Type B pancreatic cell (in vitro differentiated cells): ENCODE results near the gene RRP8. TPM values are rescaled to one million over a fixed set of nuclear protein-coding genes. Genes with fewer than 3 reads are reported as not detected.

ENCODE experiments used
- DNase-seq: peaks from one replicate; pipeline ENCODE4 v3.0.0; 2021; ENCODE audit warnings: mixed read lengths; ENCODE audit not compliant: unreplicated experiment; ENCODE audit errors: extremely low spot score
- H3K27ac Mint-ChIP-seq: 2 replicates; pipeline ENCODE4 v1.8.0; 2021; ENCODE audit warnings: mild to moderate bottlenecking, mixed read lengths
- H3K27me3 Mint-ChIP-seq: 2 replicates; pipeline ENCODE4 v1.8.0; 2021; ENCODE audit warnings: mixed read lengths
- H3K36me3 Mint-ChIP-seq: 2 replicates; pipeline ENCODE4 v1.8.0; 2021; ENCODE audit warnings: mixed read lengths
- H3K4me1 Mint-ChIP-seq: one replicate; pipeline ENCODE4 v1.8.0; 2021; ENCODE audit warnings: mixed read lengths; ENCODE audit not compliant: unreplicated experiment
- H3K4me3 Mint-ChIP-seq: 2 replicates; pipeline ENCODE4 v1.8.0; 2021; ENCODE audit warnings: mild to moderate bottlenecking, mixed read lengths
- H3K9me3 Mint-ChIP-seq: 2 replicates; pipeline ENCODE4 v1.8.0; 2021; ENCODE audit warnings: mixed read lengths
- total RNA-seq: library from RNA; stranded (reverse); gene quantifications from 2 replicates; pipeline ENCODE4 v1.2.1, GENCODE V29; 2021; ENCODE audit warnings: low replicate concordance
- TF ChIP-seq, protein P1 (sequence below): fragments of 200-600 bp; sonication (generic); conservative IDR thresholded peaks from 2 replicates; pipeline ENCODE4 v1.5.0; 2021; ENCODE audit warnings: antibody characterized with exemption, mild to moderate bottlenecking

Gene RRP8
- total RNA-seq, 1 donor from 2014 or later = 23.5 TPM

DNA sequence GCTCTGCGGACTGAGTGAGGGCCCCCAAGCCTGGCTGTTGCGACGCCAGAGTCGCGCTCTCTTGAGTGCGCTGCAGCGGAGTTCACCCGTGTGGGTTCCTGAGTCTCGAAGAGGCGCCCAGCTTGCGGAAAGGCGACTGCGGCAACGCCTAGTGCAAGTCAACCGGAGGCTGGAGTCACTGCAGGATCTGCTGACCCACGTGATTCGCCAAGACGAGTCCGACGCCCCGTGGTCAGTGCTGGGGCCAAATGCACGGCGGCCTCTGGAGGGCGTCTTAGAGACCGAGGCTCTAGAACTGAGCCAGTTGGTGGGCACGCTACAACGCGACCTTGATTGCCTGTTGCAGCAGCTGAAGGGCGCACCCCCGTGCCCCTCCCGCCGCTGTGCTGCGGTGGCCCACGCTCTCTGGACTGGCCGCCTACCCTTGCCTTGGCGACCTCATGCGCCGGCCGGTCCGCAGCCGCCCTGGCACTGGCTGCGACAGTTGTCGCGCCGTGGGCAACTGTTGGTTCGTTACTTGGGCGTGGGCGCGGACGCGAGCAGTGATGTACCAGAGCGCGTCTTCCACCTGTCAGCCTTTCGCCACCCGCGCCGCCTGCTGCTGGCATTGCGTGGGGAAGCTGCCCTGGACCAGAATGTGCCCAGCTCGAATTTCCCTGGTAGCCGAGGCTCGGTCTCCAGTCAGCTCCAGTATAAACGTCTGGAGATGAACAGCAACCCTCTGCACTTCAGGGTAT, 32.6 kb downstream of the RRP8 start:
- TF ChIP-seq, protein P1, sequence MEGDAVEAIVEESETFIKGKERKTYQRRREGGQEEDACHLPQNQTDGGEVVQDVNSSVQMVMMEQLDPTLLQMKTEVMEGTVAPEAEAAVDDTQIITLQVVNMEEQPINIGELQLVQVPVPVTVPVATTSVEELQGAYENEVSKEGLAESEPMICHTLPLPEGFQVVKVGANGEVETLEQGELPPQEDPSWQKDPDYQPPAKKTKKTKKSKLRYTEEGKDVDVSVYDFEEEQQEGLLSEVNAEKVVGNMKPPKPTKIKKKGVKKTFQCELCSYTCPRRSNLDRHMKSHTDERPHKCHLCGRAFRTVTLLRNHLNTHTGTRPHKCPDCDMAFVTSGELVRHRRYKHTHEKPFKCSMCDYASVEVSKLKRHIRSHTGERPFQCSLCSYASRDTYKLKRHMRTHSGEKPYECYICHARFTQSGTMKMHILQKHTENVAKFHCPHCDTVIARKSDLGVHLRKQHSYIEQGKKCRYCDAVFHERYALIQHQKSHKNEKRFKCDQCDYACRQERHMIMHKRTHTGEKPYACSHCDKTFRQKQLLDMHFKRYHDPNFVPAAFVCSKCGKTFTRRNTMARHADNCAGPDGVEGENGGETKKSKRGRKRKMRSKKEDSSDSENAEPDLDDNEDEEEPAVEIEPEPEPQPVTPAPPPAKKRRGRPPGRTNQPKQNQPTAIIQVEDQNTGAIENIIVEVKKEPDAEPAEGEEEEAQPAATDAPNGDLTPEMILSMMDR = no peak
- no peak for DNase-seq
- H3K27ac Mint-ChIP-seq = no peak overlapping the region
- H3K27me3 Mint-ChIP-seq = no peaks in the 10 kb centered on the region
- H3K4me1 Mint-ChIP-seq = peaks cover 10% of the 10 kb centered on the region
- no peaks in the 10 kb centered on the region for H3K9me3 Mint-ChIP-seq
- peaks cover 15% of the 10 kb centered on the region for H3K36me3 Mint-ChIP-seq
- no peak overlapping the region for H3K4me3 Mint-ChIP-seq

DNA sequence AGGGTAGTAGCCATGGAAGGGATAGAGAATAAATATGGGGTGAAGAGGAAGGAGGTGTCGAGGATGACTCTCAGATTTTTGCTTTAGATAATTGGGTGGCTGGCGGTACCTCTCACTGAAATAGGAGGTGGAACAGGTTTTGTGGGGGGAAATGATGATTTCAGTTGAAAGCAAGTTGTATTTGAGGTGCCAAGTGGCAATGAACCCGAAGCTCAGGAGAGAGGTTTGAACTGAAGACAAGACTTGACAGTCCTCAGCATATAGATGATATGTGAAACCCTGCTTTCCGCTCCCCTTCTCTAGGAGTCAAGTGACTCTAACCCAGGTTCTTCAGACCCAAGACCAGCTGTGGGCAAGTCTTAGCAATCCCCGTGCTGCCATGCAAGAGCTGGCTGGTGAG, 33.7 kb downstream of the RRP8 start:
- no peak overlapping the region for H3K4me3 Mint-ChIP-seq

DNA sequence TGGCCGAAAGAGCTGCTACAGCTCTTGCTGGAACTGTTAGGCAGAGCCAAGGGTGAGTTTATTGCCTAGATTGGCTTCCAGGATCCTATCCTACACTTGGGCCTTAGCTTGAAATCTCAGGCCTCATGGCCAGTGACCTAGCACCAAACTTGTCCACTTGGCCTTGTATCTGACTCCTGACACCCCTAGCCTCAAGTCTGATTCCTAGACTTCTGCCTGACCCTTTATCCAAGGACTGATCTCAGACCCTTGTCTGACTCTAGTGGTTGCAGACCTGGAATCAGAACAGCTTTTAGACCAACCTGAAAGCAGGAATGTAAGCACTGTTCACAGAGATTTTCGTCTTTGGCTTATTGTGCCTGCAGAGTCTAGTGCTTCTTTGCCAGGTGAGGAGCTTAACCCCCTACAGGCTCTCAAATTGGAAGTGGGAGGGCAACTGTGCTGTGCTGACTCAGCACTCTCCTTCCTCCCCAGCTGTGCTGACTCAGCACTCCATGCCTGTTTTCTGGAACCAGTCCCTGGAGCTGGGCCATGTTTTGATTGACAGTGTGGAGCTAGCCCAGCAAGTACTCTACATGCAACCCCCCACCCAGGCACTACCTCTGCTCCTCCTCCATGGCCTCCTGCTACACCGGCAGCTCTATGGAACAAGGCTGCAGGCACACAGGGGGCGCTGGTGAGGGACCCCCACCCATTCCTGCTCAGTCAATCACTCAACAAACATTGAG, 35.1 kb downstream of the RRP8 start:
- Mint-ChIP-seq H3K36me3 (peaks cover 19% of the 10 kb centered on the region), H3K27ac (peak overlapping the region; percentile 18), H3K27me3 (no peaks in the 10 kb centered on the region), H3K4me1 (peaks cover 6% of the 10 kb centered on the region), H3K4me3 (peak overlapping the region; percentile 34), H3K9me3 (no peaks in the 10 kb centered on the region)
- TF ChIP-seq, protein P1 = no peak
- no peak for DNase-seq

More for the DNA sequence above, 33.7 kb downstream of the RRP8 start:
- TF ChIP-seq, protein P1 = no peak
- H3K27me3 Mint-ChIP-seq = no peaks in the 10 kb centered on the region
- no peak for DNase-seq
- no peaks in the 10 kb centered on the region for H3K9me3 Mint-ChIP-seq
- H3K4me1 Mint-ChIP-seq = peaks cover 6% of the 10 kb centered on the region
- H3K27ac Mint-ChIP-seq = no peak overlapping the region
- peaks cover 17% of the 10 kb centered on the region for H3K36me3 Mint-ChIP-seq

DNA sequence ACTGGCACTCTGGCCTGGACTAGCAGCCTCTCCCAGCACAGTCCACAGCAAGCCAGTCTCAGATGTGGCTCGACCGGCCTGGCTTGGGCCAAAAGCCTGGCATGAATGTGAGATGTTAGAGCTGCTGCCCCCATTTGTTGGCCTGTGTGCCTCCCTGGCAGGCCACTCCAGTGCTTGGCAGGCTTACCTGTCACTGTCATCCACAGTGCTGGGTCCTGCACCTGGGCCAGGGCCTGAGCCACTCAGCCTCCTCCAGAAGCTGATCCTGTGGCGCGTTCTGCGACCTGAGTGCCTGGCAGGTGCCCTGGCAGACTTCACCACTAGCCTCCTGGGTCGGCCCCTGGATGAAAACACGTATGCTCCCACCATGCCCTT, 36.1 kb downstream of the RRP8 start:
- TF ChIP-seq, protein P1 = no peak
- H3K4me1 Mint-ChIP-seq = peaks cover 6% of the 10 kb centered on the region
- H3K4me3 Mint-ChIP-seq = no peak overlapping the region
- no peak overlapping the region for H3K27ac Mint-ChIP-seq
- DNase-seq = no peak
- H3K27me3 Mint-ChIP-seq = no peaks in the 10 kb centered on the region
- peaks cover 18% of the 10 kb centered on the region for H3K36me3 Mint-ChIP-seq
- H3K9me3 Mint-ChIP-seq = no peaks in the 10 kb centered on the region

DNA sequence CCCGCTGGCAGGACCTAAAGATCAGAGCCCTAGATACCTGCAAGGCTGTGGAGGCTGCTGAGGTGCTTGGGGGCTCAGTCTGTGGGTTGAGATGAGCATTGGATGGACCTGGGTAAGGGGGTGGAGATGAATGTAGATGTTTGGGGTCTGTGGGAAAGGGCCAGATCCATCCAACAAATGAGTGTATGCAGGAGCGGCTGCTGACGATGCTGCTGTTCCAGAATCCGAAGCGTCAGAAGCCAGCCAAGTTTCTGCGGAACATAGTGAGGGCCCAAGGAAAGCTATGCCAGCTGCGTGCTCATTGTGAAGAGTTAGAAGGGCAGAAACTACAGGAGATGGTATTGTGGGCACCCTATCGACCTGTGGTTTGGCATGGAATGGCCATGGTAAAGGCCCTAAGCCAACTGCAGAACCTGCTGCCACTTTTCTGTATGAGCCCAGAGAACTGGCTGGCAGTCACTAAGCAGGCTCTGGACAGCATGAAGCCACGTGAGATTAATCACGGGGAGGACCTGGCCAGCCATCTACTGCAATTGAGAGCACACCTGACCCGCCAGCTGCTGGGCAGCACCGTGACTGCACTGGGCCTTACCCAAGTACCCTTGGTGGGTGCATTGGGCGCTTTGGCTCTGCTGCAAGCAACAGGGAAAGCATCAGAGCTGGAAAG, 36.6 kb downstream of the RRP8 start:
- TF ChIP-seq, protein P1 = no peak
- Mint-ChIP-seq H3K4me1 (peaks cover 6% of the 10 kb centered on the region), H3K27me3 (no peaks in the 10 kb centered on the region), H3K27ac (no peak overlapping the region), H3K36me3 (peaks cover 13% of the 10 kb centered on the region), H3K9me3 (no peaks in the 10 kb centered on the region), H3K4me3 (no peak overlapping the region)
- no peak for DNase-seq
